Amniotic stem cell (primary cell): Measurements from ENCODE around the gene SMYD3.
"Not testable (repeated sequence)": the region's sequence is repeated elsewhere in the genome, so short reads cannot be mapped to it uniquely, and the experiment has no call there.

Source experiments
- DNase-seq: peaks from one replicate; lab custom pipeline; 2025; lab: John Stamatoyannopoulos, UW

The SMYD3 gene

GRCh38 chr1:246351721-246352120 lies 155.4 kb downstream of the SMYD3 start:
- no peak for DNase-seq

DNA sequence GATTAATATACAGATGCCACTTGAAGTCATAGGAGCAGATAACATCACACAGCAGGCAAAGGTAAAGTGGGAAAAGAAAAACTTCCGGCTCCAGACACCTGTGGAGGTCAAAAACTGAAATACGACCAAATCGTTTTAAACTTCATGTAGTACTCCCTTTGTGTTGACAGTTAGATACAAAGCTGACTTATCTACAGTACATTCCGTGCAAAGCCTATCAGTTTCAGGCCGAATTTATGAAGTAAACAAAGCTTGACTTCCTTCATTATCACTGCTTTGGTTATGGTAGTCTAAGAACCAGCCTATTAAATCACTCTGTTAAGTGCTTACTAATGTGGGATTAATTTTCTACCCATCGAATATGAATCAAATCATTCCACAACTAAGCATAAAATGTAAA lies 156.3 kb downstream of the SMYD3 start:
- DNase-seq: no peak

DNA sequence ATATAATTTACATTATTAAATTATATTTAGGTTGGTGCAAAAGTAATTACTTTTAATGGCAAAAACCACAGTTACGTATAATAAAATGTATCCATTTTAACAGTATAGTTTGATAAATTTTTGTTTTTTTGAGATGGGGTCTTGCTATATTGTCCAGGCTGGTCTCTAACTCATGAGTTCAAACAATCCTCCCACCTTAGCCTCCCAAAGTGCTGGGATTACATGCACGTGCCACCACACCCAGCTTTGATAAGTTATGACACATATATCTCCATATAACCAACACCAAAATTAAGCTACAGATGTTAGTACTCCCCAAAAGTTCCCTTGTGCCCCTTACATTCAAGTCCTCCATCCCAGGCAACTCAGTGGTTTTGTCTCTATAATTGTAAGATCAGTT lies 163.1 kb downstream of the SMYD3 start:
- DNase-seq: no peak

- no peak for DNase-seq
These were observed 163.8 kb downstream of the SMYD3 start for GRCh38 chr1:246343251-246343650.

- no peak for DNase-seq
These were observed 168.5 kb downstream of the SMYD3 start for GRCh38 chr1:246338546-246338945.

GRCh38 chr1:246338098-246338497 lies 169.0 kb downstream of the SMYD3 start:
- no peak for DNase-seq

DNA sequence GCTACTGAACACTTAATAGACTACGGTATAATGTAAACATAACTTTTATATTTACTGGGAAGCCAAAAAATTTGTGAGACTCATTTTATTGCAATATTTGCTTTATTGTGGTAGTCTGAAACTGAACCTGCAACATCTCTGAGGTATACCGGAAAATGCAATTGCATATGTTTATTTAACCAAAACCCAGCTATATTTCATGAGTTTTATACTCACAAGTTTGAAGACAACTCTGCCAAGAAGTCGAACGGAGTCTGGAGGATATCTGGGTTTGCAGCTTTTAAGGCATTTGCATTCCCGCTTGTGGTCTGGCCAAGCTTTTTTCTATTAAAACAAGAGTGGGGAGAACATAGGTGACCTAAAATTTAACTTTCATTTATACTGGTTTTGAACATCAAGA lies 171.9 kb downstream of the SMYD3 start:
- no peak for DNase-seq

DNA sequence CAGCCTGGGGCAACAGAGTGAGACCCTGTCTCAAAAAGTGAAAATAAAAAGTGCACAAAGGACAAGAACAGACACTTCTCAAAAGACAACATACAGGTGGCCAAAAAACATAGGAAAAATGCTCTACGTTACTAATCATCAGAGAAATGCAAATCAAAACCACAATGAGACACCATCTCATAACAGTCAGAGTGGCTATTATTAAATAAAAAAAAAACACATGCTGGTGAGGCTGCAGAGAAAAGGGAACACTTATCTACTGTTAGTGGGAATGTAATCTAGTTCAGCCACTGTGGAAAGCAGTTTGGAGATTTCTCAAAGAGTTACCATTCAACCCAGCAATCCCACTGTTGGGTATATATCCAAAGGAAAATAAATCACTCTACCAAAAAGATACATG lies 173.2 kb downstream of the SMYD3 start:
- no peak for DNase-seq

DNA sequence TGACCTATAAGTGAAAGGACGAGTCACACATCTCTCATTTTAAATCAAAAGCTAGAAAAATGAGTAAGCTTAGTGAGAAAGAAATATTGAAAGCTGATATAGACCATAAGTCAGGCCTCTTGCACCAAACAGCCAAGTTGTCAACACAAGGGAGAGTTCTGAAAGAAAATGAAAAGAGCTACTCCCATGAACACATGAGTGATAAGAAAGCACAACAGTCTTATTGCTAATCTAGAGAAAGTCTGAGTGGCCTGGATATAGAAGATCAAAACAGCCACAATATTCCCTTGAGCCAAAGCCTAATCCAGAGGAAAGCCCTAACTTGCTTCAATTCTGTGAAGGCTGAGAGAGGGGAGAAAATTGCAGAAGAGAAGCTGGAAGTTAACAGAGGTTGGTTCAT lies 175.0 kb downstream of the SMYD3 start:
- DNase-seq: no peak

DNA sequence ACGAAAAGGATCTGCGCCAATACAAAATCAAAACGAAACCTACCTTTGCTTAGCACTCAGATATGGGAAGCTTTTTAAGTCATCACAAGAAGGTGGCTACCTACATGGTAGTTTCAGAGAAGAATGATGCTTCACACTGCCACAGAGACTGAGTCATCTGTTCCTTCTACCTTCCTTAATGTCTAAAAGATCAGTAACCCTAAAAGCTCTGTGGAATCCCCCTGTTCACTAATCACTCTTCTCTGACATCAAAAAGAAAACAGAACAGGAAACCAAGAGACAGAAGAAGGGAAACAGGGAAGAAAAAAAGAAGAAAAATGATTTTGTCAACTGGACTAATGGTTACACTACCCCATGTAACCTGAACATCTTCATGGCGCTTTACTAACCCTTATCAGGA lies 177.2 kb downstream of the SMYD3 start:
- DNase-seq: no peak

DNA sequence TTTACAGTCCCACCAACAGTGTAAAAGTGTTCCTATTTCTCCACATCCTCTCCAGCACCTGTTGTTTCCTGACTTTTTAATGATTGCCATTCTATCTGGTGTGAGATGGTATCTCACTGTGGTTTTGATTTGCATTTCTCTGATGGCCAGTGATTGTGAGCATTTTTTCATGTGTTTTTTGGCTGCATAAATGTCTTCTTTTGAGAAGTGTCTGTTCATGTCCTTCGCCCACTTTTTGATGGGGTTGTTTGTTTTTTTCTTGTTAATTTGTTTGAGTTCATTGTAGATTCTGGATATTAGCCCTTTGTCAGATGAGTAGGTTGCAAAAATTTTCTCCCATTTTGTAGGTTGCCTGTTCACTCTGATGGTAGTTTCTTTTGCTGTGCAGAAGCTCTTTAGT lies 177.8 kb downstream of the SMYD3 start:
- DNase-seq: not testable (repeated sequence)

DNA sequence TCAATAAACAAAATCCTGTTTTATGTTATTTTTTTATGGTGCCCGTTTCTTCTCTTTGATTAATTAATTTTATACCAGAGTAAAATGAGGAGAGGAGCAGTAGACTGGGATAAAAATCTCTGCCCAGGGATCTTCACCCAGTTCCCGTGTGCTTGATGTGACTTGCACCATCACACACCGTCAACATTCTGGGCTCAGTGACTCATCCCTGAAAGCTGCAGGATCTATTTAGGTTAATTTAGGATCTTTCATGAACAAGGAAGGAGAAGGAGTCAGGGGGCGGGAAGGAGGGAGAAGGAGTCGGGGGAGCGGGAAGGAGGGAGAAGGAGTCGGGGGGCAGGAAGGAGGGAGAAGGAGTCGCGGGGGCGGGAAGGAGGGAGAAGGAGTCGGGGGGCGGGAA lies 182.4 kb downstream of the SMYD3 start:
- DNase-seq: no peak

- not testable (repeated sequence) for DNase-seq
These were observed 183.0 kb downstream of the SMYD3 start for GRCh38 chr1:246324033-246324432.

- no peak for DNase-seq
These were observed 186.8 kb downstream of the SMYD3 start for GRCh38 chr1:246320286-246320685.

DNA sequence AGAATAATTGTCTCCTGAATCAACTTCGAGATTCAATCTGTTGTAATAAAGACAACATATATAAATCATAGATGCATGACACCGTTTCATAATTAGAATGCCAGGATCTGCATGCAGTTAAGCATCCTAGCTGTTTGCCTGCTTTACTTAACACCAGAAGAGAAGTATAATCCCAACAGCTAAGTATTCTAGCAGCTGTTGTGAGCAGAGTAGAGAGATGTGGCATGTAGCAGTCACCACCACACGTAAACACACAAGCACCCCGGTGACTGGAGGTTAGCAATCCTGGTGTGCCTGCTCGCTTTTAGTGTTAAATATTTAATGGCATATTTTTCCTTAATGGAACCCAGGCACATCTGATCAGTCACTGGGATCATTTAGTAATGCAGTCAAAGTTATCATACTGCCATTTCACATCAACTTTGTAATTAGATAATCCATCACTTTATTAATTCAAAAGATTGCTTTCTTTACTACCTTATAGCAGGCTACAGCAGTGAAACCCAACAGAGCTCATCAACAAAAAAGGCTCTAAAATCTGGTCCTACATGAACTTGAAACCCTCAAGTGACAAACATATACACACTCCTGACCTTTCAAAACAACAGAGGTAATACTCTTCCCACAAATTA lies 187.9 kb downstream of the SMYD3 start:
- DNase-seq: no peak

DNA sequence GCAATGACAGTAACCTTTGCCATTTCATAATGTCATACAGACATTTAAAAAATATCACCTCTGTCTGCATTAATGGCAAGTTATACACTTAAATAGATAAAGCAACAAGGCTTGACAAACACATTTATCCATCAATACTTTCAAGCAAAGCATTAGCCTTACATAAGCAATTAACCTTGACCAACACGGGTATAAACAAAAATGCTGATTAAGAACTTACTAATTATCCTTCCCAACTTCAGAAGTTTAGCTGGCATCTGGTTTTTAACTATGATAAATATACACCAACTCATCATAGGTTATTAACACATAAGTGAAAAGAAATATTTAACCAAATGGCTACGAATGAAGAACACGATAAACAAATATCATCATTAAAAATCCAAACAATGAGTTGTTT lies 188.5 kb downstream of the SMYD3 start:
- DNase-seq: no peak

GRCh38 chr1:246318036-246318359 lies 189.1 kb downstream of the SMYD3 start:
- no peak for DNase-seq

DNA sequence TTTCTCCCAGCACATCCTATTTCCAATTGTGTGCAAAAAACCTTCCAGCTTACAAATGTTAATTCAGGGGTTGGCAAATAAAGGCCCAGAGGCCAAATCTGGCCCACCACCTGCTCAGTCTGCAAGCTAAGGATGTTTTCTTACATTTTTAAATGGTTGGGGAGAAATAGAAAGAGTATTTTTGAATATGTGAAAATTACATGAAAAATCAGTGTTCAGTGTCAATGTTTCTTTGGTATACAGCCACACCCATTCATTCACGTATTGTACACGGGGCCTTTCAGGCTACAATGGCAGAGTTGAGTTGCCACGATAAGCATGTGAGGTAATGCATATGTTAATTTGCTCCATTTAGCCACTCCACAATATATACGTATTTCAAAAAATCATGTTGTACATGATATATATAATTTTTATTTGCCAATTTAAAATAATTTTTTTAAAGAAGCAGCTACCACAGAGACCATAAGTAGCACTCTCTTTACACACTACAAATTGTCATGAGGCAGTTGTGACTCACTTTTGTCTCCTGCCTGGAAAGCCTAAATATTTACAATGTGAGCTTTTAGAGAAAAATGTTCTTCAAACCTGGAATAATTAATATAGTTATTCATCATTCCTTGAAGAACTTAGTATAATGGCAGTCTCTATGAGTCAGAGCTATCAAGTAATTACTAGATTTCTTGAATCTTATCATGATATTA lies 189.6 kb downstream of the SMYD3 start:
- DNase-seq: no peak

DNA sequence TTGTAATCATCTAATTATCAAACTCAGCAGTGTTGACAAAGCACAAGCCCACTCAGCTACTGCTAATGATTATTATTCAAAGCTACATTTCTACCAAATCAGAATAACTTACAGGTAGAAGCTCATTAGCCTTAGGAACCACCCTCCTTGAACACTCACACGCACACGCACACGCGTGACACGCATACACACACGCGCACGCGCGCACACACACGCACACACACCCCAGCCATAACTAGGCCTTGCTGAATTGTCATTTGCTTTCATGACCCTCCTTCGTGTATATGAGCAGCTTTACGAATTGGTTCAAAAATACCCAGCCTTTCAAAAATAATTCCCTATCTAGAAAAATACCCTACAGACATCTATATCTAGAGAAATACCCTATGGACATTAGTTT lies 195.6 kb downstream of the SMYD3 start:
- no peak for DNase-seq

DNA sequence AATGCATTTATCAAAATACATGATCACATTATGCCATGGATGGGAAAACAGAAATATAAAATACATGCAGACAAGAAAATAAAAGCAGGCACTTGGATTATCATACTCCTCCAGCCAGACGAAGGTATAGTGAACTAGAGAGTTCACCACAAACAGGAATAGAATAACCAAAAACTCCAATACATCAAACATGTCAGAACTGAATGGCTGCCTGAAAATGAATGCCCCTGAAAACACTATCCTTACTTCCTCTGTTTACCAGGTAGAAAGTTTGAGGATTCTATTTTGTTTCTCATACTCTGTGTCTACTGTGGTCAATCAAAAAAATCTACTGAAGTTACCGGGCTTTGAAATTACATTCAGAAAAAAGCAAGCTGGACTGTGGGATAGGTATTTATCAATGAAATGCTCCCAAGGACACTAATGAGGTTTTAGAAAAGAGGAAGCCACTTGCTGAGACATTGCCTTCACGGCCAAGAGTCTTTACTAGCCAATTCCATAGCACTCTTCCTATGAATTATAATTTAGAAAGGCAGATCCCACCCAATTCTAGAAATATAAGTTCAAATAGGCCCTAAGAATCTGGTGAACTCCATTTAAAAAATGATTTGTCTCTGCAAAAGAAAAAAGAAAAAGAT lies 197.7 kb downstream of the SMYD3 start:
- DNase-seq: no peak

GRCh38 chr1:246308533-246309075 lies 198.5 kb downstream of the SMYD3 start:
- DNase-seq: no peak

DNA sequence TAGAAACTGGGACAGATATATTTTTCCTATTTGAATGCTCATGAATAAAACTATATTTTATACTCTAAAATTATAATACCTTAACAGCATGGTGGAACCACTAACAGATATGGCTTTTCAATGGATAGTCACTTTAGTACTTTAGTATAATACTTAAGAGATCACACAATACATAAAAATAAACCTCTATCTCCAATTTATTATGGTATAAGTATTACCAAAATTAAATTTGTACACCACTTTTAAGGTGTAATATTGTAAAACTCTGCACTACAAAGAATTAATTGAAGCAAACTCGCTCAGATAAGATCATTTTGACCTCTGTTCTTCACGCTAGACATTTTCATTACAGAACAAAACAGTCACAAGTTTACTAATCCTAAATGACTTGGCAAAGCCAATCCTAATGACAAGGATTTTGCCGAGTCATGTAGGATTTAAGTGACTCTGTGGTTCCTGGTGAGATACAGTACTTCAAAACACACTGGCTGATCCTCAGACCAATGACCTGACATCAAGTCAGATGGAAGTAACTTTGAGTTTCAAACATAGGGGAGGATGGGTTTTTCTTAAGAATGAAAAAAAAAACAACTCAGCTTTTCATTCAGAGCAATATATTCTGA lies 200.6 kb downstream of the SMYD3 start:
- no peak for DNase-seq
